Measurements from ENCODE around the gene THEMIS2.

DNA sequence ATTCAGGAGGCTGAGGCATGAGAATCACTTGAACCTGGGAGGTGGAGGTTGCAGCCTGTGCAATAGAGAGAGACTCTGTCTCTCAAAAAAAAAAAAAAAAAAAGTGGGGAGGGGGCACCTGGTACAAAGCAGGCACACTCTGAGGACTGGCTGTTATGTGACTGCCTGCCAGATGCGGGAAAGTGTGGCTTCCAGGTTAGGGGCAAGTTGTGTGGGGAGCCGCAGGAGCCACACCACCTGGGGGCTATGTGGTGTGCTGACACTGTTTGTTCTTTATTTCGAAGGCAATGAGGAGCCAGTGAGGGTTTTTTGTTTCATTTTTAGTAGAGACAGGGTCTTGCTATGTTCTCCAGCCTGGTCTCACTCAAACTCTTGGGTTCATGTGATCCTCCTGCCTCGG is 5.7 kb downstream of the THEMIS2 start:
- TF ChIP-seq POLR2A (IDR thresholded peaks at IDR 0.05; ENCODE audit: low read length): no peak
- TF ChIP-seq GATA1 (IDR thresholded peaks at IDR 0.05; ENCODE audit: low read depth, low read length): no peak
